IPS DF 19.7 (cell line): ENCODE measurements around the gene CFAP69.
"Not testable (repeated sequence)": the region's sequence is repeated elsewhere in the genome, so short reads cannot be mapped to it uniquely, and the experiment has no call there.

Experiments
- DNase-seq: peaks from one replicate; pipeline ENCODE4 v3.0.0-alpha.2; 2013; ENCODE audit warnings: low read depth, low spot score

The CFAP69 gene

GRCh38 chr7:90231304-90231703, 13.7 kb upstream of the CFAP69 start:
- DNase-seq = no peak

GRCh38 chr7:90232430-90232829, 12.5 kb upstream of the CFAP69 start:
- no peak for DNase-seq

- DNase-seq = no peak
These were observed 11.4 kb upstream of the CFAP69 start for GRCh38 chr7:90233569-90233968.

GRCh38 chr7:90236721-90237289, 8.2 kb upstream of the CFAP69 start:
- DNase-seq = no peak

- DNase-seq = no peak
These were observed 7.0 kb upstream of the CFAP69 start for GRCh38 chr7:90238022-90238421.

GRCh38 chr7:90238583-90238982, 6.4 kb upstream of the CFAP69 start:
- DNase-seq = no peak

GRCh38 chr7:90239050-90239449, 5.9 kb upstream of the CFAP69 start:
- no peak for DNase-seq

- no peak for DNase-seq
These were observed 5.2 kb upstream of the CFAP69 start for GRCh38 chr7:90239625-90240228.

- no peak for DNase-seq
These were observed 2.4 kb upstream of the CFAP69 start for GRCh38 chr7:90242369-90243168.

GRCh38 chr7:90243556-90243955, 1.4 kb upstream of the CFAP69 start:
- no peak for DNase-seq

- DNase-seq = no peak
These were observed 437 bp upstream of the CFAP69 start for GRCh38 chr7:90244565-90244908.

GRCh38 chr7:90246171-90246570, 1.2 kb downstream of the CFAP69 start:
- peak; percentile 30 for DNase-seq

GRCh38 chr7:90248706-90249105, 3.7 kb downstream of the CFAP69 start:
- no peak for DNase-seq

GRCh38 chr7:90250601-90251303, 5.8 kb downstream of the CFAP69 start:
- DNase-seq = no peak

GRCh38 chr7:90251304-90251635, 6.3 kb downstream of the CFAP69 start:
- DNase-seq = no peak

GRCh38 chr7:90256011-90256410, 11.0 kb downstream of the CFAP69 start:
- DNase-seq = not testable (repeated sequence)

- DNase-seq = no peak
These were observed 11.8 kb downstream of the CFAP69 start for GRCh38 chr7:90256778-90257177.

GRCh38 chr7:90261441-90261840, 16.5 kb downstream of the CFAP69 start:
- DNase-seq = no peak

GRCh38 chr7:90262438-90262837, 17.5 kb downstream of the CFAP69 start:
- no peak for DNase-seq

GRCh38 chr7:90266808-90267207, 21.8 kb downstream of the CFAP69 start:
- DNase-seq = no peak

GRCh38 chr7:90267263-90267858, 22.4 kb downstream of the CFAP69 start:
- no peak for DNase-seq

- DNase-seq = no peak
These were observed 24.2 kb downstream of the CFAP69 start for GRCh38 chr7:90269163-90269562.
